Measurements from ENCODE around the gene FAM76A. TPM values are rescaled to one million over a fixed set of nuclear protein-coding genes. Genes with fewer than 3 reads are reported as not detected.

The FAM76A gene
- total RNA-seq, 2 donors from 2014 or later, result 5.4 to 7.6 TPM

DNA sequence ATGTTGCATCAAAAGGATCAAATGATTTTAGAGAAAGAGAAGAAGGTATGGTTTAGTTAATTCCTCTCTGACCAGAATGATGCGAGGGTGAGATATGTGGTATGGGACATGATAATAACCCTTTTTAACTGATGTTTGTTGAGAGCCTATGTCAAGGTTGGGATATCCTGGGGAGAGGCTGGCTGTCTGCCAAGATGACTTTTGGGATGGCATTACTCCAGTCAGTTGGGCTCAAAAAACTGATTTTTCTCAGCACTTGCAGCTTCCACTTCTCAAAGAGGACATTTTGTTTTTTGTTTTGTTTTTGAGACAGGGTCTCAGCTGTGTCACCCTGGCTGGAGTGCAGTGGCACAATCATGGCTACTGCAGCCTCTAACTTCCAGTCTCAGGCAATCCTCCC lies 29.5 kb downstream of the FAM76A start:
- Histone ChIP-seq H3K36me3 (replicated peaks in 1 of 2; ENCODE audit: insufficient read depth in 1 of 2, low read depth in 2 of 2) (peaks cover 0 to 6% of the 10 kb centered on the region in 2 donors), H3K27ac (no peak overlapping the region), H3K4me1 (peaks cover 7% of the 10 kb centered on the region), H3K4me3 (no peak overlapping the region), H3K9me3 (no peaks in the 10 kb centered on the region), H3K27me3 (no peaks in the 10 kb centered on the region)
- DNase-seq (no peak), ATAC-seq (no peak)
- WGBS, 2 donors, result 85 to 86% methylated on average over 1 of the region's 1 CpG
- no peak for TF ChIP-seq CTCF (IDR thresholded peaks at IDR 0.05)
- no peak for TF ChIP-seq POLR2A (IDR thresholded peaks at IDR 0.05)
- intact Hi-C loops (cut with DNase I), result no loop called here

DNA sequence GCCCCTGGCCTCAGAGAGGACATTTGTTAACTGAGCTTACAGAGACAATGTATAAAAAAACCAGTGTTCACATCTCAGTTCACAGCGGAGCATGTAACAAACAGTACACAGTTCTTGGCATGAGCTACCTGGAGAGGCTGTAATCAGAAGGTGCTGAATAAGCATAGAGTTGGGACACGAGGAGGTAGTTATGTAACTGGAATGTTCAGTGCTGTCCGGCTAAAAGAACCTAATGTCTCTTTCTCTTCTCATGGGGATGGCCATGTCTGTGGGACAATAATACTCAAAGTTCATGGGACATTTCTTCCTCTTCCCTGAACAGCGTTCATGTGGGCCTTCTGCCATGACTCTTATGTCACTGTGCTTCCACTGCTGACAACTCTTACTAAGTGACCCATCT lies 30.1 kb downstream of the FAM76A start:
- Histone ChIP-seq H3K4me1 (peaks cover 7% of the 10 kb centered on the region), H3K27me3 (no peaks in the 10 kb centered on the region), H3K36me3 (replicated peaks in 1 of 2; ENCODE audit: insufficient read depth in 1 of 2, low read depth in 2 of 2) (peaks cover 0 to 6% of the 10 kb centered on the region in 2 donors), H3K9me3 (no peaks in the 10 kb centered on the region), H3K4me3 (no peak overlapping the region), H3K27ac (no peak overlapping the region)
- DNase-seq (no peak), ATAC-seq (no peak)
- TF ChIP-seq CTCF (IDR thresholded peaks at IDR 0.05) (no peak), POLR2A (IDR thresholded peaks at IDR 0.05) (no peak)
- intact Hi-C loops (cut with DNase I), result no loop called here
- 48 to 53% methylated on average over 4 of the region's 4 CpGs for WGBS, 2 donors

- Histone ChIP-seq H3K4me1 (no peaks in the 10 kb centered on the region), H3K36me3 (replicated peaks in 1 of 2; ENCODE audit: insufficient read depth in 1 of 2, low read depth in 2 of 2) (peaks cover 0 to 6% of the 10 kb centered on the region in 2 donors), H3K4me3 (no peak overlapping the region), H3K27me3 (no peaks in the 10 kb centered on the region), H3K27ac (no peak overlapping the region), H3K9me3 (no peaks in the 10 kb centered on the region)
- TF ChIP-seq POLR2A (IDR thresholded peaks at IDR 0.05) (no peak), CTCF (IDR thresholded peaks at IDR 0.05) (no peak)
- intact Hi-C loops (cut with DNase I), result no loop called here
- ATAC-seq, result no peak
- WGBS, 2 donors, result 90 to 96% methylated on average over 2 of the region's 2 CpGs
- no peak for DNase-seq
Measured at GRCh38 chr1:27759236-27759635, 33.5 kb downstream of the FAM76A start.

DNA sequence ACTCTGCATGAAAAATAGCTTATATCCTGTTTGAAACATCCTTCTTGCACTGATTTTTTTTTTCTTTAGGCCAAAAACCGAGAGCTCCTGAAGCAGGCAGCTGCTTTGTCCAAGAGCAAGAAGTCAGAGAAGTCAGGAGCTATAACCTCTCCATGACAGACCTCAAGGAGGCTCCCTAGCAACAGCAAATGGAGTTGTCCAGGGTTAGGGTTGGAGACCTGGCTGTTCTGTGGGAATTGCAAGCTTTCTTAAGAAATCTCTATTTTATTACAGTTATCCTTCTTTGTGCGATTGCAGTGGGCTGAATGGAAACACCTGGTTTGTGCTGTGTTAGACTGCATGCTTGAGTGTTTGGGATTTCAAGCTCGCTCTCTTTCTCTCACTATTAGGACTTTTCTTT lies 34.7 kb downstream of the FAM76A start:
- H3K27me3 ChIP-seq, result no peaks in the 10 kb centered on the region
- H3K27ac ChIP-seq, result no peak overlapping the region
- ATAC-seq (no peak), DNase-seq (no peak)
- no peaks in the 10 kb centered on the region for H3K4me1 ChIP-seq
- no peaks in the 10 kb centered on the region for H3K9me3 ChIP-seq
- intact Hi-C loops (cut with DNase I), result no loop called here
- TF ChIP-seq CTCF (IDR thresholded peaks at IDR 0.05) (no peak), POLR2A (IDR thresholded peaks at IDR 0.05) (no peak)
- 86 to 88% methylated on average over 3 of the region's 3 CpGs for WGBS, 2 donors
- no peak overlapping the region for H3K4me3 ChIP-seq
- H3K36me3 ChIP-seq (replicated peaks in 1 of 2; ENCODE audit: insufficient read depth in 1 of 2, low read depth in 2 of 2), result peaks cover 0 to 6% of the 10 kb centered on the region in 2 donors

- intact Hi-C loops (cut with DNase I), result no loop called here
- ATAC-seq (no peak), DNase-seq (no peak)
- Histone ChIP-seq H3K4me1 (no peaks in the 10 kb centered on the region), H3K9me3 (no peaks in the 10 kb centered on the region), H3K27me3 (no peaks in the 10 kb centered on the region), H3K27ac (no peak overlapping the region), H3K36me3 (replicated peaks in 1 of 2; ENCODE audit: insufficient read depth in 1 of 2, low read depth in 2 of 2) (no peaks in the 10 kb centered on the region), H3K4me3 (no peak overlapping the region)
- 90 to 100% methylated on average over 1 of the region's 1 CpG for WGBS, 2 donors
- TF ChIP-seq POLR2A (IDR thresholded peaks at IDR 0.05) (no peak), CTCF (IDR thresholded peaks at IDR 0.05) (no peak)
Measured at GRCh38 chr1:27762033-27762432, 36.3 kb downstream of the FAM76A start.
